K562 (cell line): ENCODE measurements around the gene NFIC. TPM values are rescaled to one million over a fixed set of nuclear protein-coding genes. Genes with fewer than 3 reads are reported as not detected.

ENCODE experiments used
- ADNP ChIP-seq: fragments of 200-800 bp; sonication (Bioruptor generic); IDR thresholded peaks from 2 replicates; pipeline ENCODE4 v1.6.1; 2016; ENCODE audit warnings: missing genetic modification characterization, missing compliant biosample characterization
- CXXC5 ChIP-seq: fragments of 250-450 bp; sonication (Bioruptor Pico); IDR thresholded peaks from 2 replicates; pipeline ENCODE4 v1.8.0; 2022; ENCODE audit warnings: inconsistent platforms, mild to moderate bottlenecking, moderate library complexity
- E2F4 ChIP-seq: sonication (generic); formaldehyde crosslinking; IDR thresholded peaks from 2 replicates; pipeline ENCODE4 v1.8.0; 2022; ENCODE audit warnings: mild to moderate bottlenecking, low read depth, missing genetic modification reagents
- ELK1 ChIP-seq: sonication (generic); formaldehyde crosslinking; IDR thresholded peaks from 2 replicates; pipeline ENCODE4 v1.8.1; 2022; ENCODE audit warnings: missing genetic modification reagents
- GATAD2A ChIP-seq: fragments of 450-650 bp; IDR thresholded peaks from 2 replicates; pipeline ENCODE4 v1.6.1; 2017
- GTF2A2 ChIP-seq: IDR thresholded peaks from 2 replicates; pipeline ENCODE4 v1.6.1; 2016; ENCODE audit warnings: mild to moderate bottlenecking, missing genetic modification characterization, missing compliant biosample characterization
- HSF4 ChIP-seq: fragments of 250-450 bp; sonication (Bioruptor Pico); IDR thresholded peaks from 2 replicates; pipeline ENCODE4 v2.1.2; 2022; ENCODE audit warnings: mild to moderate bottlenecking, moderate library complexity, borderline replicate concordance
- MAFG ChIP-seq: fragments of 450-650 bp; conservative IDR thresholded peaks from 2 replicates; pipeline ENCODE4 v1.6.1; 2016; ENCODE audit warnings: missing genetic modification characterization, missing compliant biosample characterization
- NFE2L1 ChIP-seq: fragments of 450-650 bp; IDR thresholded peaks from 2 replicates; pipeline ENCODE4 v1.6.1; 2016; ENCODE audit warnings: missing genetic modification characterization, low read depth, mild to moderate bottlenecking, missing compliant biosample characterization, moderate library complexity, borderline replicate concordance
- TRIM24 ChIP-seq, 2 experiments: fragments of 450-650 bp; IDR thresholded peaks; 2 replicates each; pipeline ENCODE4 v1.6.1; 2016
- ZFPM2 ChIP-seq: fragments of 250-450 bp; sonication (Bioruptor Pico); IDR thresholded peaks from 2 replicates; pipeline ENCODE4 v1.5.1; 2022; ENCODE audit warnings: mild to moderate bottlenecking
- ZNF12 ChIP-seq: sonication (generic); formaldehyde crosslinking; IDR thresholded peaks from 2 replicates; pipeline ENCODE4 v1.4.0; 2020; ENCODE audit warnings: mild to moderate bottlenecking, missing genetic modification reagents
- ZNF347 ChIP-seq: fragments of 450-650 bp; formaldehyde crosslinking; IDR thresholded peaks from 2 replicates; pipeline ENCODE4 v1.4.0; 2020; ENCODE audit warnings: low read depth, mild to moderate bottlenecking, moderate library complexity
- ZNF696 ChIP-seq: fragments of 250-450 bp; sonication (Bioruptor Pico); conservative IDR thresholded peaks from 2 replicates; pipeline ENCODE4 v1.4.0; 2020; ENCODE audit warnings: mild to moderate bottlenecking, moderate library complexity
- ZNF780A ChIP-seq: fragments of 250-450 bp; sonication (Bioruptor Pico); IDR thresholded peaks from 2 replicates; pipeline ENCODE4 v1.5.0; 2021; ENCODE audit warnings: mild to moderate bottlenecking
- polyA plus RNA-seq, 8 experiments: library from polyadenylated mRNA; depleted of rRNA in 4 of 8; stranded (reverse) in 5 of 8; unstranded in 3 of 8; fragments of >200 nt; fragmentation: Nextera tagmentation in 2 of 8; fragmentation: Illumina TruSeq in 1 of 8; extraction: Ambion mirVana in 2 of 8; extraction: Trizol in 1 of 8; gene quantifications; 2 replicates each; pipeline versions ENCODE4 v1.2.1 to v1.2.3, GENCODE V29; 2011 to 2014; ENCODE audit warnings: inconsistent platforms in 1 of 8, missing spikeins in 1 of 8
- total RNA-seq, 7 experiments: library from RNA; depleted of rRNA in 6 of 7; stranded (reverse); fragments of >200 nt in 6 of 7; fragmentation: Illumina TruSeq in 2 of 7; extraction: Trizol in 2 of 7; gene quantifications; 2 replicates each; pipeline versions ENCODE4 v1.2.1 to v1.2.3, GENCODE V29; 2011 to 2021; ENCODE audit warnings: low replicate concordance in 1 of 7
- TF ChIP-seq, protein P1 (sequence below), 3 experiments: IDR thresholded peaks in 2 of 3; conservative IDR thresholded peaks in 1 of 3; 2 replicates each; pipeline ENCODE4 v1.5.1; 2011 to 2012; ENCODE audit warnings: low read length in 3 of 3, mild to moderate bottlenecking in 3 of 3, control low read depth in 2 of 3, improper control_type of control experiment in 1 of 3, inconsistent platforms in 1 of 3, low read depth in 1 of 3, mixed read lengths in 1 of 3, moderate library complexity in 1 of 3; ENCODE audit not compliant: insufficient read depth in 2 of 3
- TF ChIP-seq, protein P2 (sequence below), 2 experiments: IDR thresholded peaks in 1 of 2; conservative IDR thresholded peaks in 1 of 2; 2 replicates each; pipeline ENCODE4 v1.6.1; 2016; ENCODE audit warnings: low read depth in 2 of 2, mild to moderate bottlenecking in 1 of 2, missing compliant biosample characterization in 1 of 2, missing genetic modification characterization in 1 of 2, moderate library complexity in 1 of 2
- TF ChIP-seq, protein P3 (sequence below): fragments of 450-650 bp; formaldehyde crosslinking; conservative IDR thresholded peaks from 2 replicates; pipeline ENCODE4 v1.4.0; 2022; ENCODE audit warnings: mild to moderate bottlenecking, missing genetic modification characterization
- TF ChIP-seq, protein P4 (sequence below): IDR thresholded peaks from 2 replicates; pipeline ENCODE4 v1.6.1; 2016; ENCODE audit warnings: missing genetic modification characterization, missing compliant biosample characterization

Gene NFIC
- total and polyA plus RNA-seq, 9 of the 15 experiments (the other 6 are each of a cell fraction or from before 2014, with no cell fraction given) = 0.71 to 62.1 (median 6.9) TPM

- TF ChIP-seq, protein P1, sequence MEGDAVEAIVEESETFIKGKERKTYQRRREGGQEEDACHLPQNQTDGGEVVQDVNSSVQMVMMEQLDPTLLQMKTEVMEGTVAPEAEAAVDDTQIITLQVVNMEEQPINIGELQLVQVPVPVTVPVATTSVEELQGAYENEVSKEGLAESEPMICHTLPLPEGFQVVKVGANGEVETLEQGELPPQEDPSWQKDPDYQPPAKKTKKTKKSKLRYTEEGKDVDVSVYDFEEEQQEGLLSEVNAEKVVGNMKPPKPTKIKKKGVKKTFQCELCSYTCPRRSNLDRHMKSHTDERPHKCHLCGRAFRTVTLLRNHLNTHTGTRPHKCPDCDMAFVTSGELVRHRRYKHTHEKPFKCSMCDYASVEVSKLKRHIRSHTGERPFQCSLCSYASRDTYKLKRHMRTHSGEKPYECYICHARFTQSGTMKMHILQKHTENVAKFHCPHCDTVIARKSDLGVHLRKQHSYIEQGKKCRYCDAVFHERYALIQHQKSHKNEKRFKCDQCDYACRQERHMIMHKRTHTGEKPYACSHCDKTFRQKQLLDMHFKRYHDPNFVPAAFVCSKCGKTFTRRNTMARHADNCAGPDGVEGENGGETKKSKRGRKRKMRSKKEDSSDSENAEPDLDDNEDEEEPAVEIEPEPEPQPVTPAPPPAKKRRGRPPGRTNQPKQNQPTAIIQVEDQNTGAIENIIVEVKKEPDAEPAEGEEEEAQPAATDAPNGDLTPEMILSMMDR (IDR thresholded peaks at IDR 0.05 in 2 of 3, conservative IDR thresholded peaks at IDR 0.05 in 1 of 3; ENCODE audit: insufficient read depth in 2 of 3, low read depth in 1 of 3, low read length in 3 of 3) = peak; percentile 83 to 96 (median 85)
- no peak for TF ChIP-seq ELK1 (CRISPR knock-in tag)
- TF ChIP-seq ZNF696 (CRISPR knock-in tag) = no peak
- TF ChIP-seq GATAD2A = no peak
- TF ChIP-seq HSF4 = no peak
- TF ChIP-seq, protein P2, sequence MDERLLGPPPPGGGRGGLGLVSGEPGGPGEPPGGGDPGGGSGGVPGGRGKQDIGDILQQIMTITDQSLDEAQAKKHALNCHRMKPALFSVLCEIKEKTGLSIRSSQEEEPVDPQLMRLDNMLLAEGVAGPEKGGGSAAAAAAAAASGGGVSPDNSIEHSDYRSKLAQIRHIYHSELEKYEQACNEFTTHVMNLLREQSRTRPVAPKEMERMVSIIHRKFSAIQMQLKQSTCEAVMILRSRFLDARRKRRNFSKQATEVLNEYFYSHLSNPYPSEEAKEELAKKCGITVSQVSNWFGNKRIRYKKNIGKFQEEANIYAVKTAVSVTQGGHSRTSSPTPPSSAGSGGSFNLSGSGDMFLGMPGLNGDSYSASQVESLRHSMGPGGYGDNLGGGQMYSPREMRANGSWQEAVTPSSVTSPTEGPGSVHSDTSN (CRISPR knock-in tag; IDR thresholded peaks at IDR 0.05; ENCODE audit: low read depth) = no peak
- TF ChIP-seq, protein P2 (tag; conservative IDR thresholded peaks at IDR 0.05; ENCODE audit: low read depth) = no peak
- no peak for TF ChIP-seq NFE2L1 (tag)
- no peak for TF ChIP-seq MAFG
- peak; percentile 52 for TF ChIP-seq ADNP (tag)
- no peak for TF ChIP-seq E2F4 (CRISPR knock-in tag)
- no peak for TF ChIP-seq GTF2A2 (tag)
- TF ChIP-seq, protein P3, sequence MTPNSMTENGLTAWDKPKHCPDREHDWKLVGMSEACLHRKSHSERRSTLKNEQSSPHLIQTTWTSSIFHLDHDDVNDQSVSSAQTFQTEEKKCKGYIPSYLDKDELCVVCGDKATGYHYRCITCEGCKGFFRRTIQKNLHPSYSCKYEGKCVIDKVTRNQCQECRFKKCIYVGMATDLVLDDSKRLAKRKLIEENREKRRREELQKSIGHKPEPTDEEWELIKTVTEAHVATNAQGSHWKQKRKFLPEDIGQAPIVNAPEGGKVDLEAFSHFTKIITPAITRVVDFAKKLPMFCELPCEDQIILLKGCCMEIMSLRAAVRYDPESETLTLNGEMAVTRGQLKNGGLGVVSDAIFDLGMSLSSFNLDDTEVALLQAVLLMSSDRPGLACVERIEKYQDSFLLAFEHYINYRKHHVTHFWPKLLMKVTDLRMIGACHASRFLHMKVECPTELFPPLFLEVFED (CRISPR knock-in tag) = no peak
- TF ChIP-seq ZFPM2 (CRISPR knock-in tag) = no peak
- TF ChIP-seq CXXC5 (CRISPR knock-in tag) = no peak
- 0 out of 4 replicates have a peak, but pooled peaks of 1 of the 2 experiments have one; percentile 14 for TF ChIP-seq TRIM24 (IDR thresholded peaks at IDR 0.05)
- TF ChIP-seq, protein P4, sequence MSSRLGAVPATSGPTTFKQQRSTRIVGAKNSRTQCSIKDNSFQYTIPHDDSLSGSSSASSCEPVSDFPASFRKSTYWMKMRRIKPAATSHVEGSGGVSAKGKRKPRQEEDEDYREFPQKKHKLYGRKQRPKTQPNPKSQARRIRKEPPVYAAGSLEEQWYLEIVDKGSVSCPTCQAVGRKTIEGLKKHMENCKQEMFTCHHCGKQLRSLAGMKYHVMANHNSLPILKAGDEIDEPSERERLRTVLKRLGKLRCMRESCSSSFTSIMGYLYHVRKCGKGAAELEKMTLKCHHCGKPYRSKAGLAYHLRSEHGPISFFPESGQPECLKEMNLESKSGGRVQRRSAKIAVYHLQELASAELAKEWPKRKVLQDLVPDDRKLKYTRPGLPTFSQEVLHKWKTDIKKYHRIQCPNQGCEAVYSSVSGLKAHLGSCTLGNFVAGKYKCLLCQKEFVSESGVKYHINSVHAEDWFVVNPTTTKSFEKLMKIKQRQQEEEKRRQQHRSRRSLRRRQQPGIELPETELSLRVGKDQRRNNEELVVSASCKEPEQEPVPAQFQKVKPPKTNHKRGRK (tag) = no peak
- TF ChIP-seq ZNF12 = no peak
- TF ChIP-seq ZNF347 (CRISPR knock-in tag) = no peak
- TF ChIP-seq ZNF780A = no peak
These were observed 42.0 kb upstream of the NFIC start (continued) for GRCh38 chr19:3324405-3324856.
